Hematopoietic multipotent progenitor cell treated with erythropoietin and hydrocortisone succinate and interleukin-3 and kit ligand, for 4 days (in vitro differentiated cells): ENCODE measurements around the gene INIP.

Experiments
- DNase-seq: peaks from one replicate; pipeline ENCODE4 v3.0.0-alpha.2; 2015

INIP gene, protein sequence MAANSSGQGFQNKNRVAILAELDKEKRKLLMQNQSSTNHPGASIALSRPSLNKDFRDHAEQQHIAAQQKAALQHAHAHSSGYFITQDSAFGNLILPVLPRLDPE

DNA sequence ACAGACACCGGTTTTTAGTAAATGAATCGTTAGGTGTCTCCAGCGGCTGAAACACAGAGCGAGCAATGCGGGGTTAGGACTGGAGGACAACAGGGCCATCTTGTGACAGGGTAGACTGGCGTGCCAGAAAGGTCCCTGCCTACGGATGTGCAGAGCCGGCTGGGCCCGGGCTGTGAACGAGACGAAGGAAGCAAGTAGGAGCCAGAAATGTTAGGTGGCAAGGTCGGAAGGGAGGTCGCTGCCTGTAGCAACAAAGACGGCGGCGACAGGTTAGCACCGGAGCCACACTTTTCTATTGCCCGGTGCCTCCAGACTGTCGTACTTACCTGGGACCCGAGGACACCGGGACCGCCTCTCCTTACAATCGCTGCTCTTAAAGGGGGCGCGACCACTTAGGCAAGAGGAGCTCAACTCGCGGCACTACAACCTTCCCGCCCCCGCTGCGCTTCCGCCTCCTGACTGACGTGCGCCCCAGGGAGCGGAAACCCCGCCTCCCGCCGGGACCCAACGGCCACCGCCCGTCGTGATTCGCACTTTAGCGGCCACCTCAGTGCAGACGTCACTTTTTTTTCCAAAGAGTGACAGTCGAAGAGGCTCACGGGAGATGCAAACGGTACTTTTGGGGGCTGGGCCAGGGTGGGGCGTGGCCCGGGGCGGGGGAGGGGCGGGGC is at the start of gene INIP:
Gene INIP, minus strand, starts transcription at position 457 of the 671 bp plus-strand sequence. CDS start 1,632 bp downstream, outside the sequence.
- DNase-seq: peak; percentile 99

DNA sequence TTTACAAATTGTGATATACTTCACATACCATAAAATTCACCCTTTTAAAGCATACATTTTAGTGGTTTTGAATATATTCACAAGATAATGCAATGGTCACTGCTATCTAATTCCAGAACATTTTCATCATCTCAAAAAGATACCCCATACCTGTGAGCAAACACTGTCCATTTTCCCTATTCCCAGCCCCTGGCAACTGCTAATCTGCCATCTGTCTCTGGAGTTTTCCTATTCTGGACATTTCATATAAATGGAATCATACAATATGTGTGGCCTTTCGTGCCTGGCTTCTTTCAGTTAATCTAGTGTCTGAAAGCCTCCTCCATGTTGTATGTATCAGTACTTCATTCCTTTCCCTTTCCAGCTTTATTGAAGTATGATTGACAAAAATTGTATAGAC is 47.4 kb upstream of the INIP start:
- DNase-seq: no peak

DNA sequence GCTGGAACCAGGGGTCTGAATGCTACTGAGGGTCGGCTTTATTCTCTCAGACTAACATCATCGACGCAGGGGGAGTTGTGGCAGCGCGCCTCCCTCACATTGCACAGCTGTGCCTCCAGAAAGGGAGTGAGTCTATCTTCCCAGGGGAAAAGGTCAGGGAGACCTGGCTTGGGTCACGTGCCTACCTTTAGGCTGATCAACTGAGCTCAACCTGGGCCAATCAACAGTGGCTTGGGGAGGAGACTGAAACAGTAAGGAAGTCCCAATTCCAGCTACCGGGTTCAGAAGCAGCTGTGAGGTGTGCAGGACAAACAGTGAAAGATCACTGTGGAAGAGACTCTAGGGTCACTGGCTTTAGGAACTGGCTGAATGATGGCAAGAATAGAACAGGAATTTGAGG is 46.9 kb upstream of the INIP start:
- DNase-seq: no peak

DNA sequence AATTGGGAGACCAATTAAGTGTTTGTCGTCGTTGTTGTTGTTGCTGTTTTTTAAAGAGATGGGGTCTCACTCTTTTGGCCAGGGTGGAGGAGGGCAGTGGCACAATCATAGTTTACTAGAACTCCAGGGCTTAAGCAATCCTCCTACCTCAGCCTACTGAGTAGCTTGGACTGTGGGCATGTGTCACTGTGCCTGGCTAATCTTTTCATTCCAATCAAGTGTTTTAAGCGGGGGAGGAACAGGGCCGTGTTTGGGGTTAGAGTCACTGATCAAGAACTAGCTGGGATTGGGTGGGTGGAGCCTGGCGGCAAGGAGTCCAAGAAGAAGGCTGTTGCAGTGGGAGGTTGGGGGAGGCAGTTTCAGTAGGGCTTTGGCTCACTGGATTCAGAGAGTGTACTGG is 46.4 kb upstream of the INIP start:
- DNase-seq: peak; percentile 20

DNA sequence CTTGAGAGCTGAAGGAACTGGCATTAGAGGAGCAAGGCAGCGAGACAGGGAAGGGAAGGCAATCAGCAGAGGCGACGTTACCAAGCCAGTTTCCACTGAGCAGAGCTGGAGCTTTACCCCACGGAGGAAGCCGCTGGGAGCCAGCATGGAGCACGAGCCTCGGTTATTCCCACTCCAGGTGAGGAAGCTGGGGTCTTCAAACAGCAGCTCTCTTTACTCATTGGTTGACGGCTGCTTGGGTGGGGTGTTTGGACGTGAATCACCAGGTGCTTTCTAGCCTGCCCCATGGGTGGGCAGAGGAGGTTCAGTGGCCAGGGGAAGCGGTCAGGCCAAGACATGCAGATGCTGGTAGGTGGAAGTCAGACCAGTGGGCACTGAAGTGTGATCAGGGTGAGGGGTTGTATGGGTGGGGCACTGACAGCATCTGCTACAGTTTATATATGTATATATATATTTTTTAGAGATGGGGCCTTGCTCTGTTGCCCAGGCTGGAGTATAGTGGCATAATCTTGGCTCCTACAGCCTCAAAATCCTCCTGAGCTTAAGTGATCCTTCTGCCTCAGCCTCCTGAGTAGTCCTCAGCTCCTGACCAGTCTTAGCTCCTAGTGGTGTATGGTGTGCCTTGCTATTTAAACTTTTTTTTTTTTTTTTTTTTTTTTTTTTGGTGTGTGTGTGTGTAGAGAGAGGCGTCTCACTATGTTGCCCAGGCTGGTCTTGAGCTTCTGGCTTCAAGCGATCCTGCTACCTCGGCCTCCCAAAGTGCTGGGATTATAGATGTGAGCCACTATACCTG is 45.0 kb upstream of the INIP start:
- DNase-seq: no peak

DNA sequence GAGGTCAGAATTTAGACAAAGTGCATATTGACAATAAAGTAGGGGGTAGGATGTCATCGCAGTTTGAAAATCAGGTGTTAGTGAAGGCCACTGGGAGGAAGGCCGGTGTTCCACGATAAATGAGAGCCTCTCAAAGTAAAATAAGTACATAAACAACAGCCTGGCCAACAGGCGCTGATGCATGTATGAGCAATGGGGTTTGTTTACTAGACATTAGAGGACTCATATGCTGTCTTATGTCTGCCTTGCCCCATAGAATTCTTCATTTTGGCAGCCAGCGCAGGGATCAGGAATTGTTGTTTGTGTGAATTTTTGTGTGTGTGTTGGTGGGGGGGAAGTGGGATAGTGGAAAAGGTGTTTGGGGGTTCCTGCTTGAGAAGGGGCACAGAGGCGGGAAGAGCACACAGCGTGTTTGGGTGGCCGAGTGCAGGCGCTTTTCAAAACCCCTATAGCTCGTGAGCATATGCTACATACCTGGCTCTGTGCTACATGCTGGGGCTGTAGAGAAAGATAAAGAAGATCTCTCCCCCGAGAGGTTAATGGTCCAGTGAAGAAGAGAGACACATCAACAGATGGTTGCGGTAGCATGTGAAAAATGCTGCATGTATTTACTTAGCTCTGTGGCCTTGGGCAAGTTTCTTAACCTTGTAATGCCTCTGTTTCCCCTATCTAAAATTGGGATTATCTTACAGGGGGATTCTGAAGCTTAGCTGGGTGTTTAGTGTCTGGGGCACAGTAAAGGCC is 44.2 kb upstream of the INIP start:
- no peak for DNase-seq

DNA sequence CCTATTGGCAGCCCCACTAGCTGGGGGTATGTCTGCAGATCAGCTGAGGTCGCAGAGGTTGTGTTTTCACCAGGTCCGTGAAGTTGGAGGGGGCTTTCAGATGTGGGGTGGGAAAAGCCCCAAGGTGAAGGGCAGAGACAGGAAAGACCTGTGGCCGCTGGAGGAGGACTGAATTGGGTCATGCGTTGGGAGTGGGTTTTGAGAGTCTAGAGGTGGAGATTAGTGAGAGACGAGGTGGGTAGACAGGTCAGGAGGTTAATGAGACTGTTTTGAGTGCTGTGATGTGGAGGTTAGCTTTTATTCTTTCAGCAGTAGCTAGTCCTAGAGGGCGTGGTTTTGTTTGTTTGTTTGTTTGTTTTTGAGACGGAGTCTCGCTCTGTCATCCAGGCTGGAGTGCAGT is 42.9 kb upstream of the INIP start:
- no peak for DNase-seq

DNA sequence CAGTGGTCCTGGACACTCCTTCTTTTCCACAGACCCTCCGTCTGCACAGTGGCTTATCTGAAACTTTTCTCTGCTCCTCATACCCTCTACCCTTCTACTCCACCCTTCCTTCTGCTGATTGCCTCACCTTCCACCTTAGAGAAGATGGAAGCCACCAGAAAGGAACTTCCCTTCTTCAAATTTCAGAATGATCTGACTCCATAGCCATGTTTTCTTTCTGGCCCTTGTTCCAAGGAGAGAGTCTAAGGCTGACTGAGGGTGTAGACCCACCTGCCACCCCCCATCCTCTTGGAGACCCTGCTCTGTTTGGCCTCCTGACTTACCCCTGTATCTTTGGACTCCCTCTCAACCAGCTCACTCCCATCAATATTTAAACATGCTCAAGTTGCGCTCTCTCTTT is 40.0 kb upstream of the INIP start:
- no peak for DNase-seq

DNA sequence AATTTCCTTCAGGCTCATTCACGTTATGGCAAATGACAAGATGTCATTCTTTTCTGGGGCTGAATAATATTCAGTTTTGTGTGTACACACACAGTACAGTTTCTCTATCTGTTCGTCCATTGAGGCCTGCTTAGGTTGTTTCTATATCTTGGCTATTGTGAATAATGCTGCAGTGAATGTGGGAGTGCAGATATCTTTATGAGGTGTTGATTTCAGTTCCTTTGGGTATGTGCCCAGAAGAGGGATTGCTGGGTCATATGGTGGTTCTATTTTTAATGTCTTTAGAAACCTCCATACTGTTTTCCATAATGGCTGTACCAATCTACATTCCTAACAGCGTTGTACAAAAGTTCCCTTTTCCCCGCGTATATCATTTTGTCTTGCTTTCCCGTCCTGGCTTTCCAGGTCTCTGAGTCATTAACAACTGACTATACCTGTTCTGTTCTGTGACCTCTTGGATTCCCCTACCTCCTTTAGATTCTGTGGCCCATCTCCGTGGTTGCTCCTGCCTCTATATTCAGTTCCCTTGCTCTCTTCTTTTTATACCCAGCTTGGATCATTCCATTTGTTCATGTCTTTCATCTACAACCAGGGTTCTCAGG is 39.5 kb upstream of the INIP start:
- DNase-seq: no peak

DNA sequence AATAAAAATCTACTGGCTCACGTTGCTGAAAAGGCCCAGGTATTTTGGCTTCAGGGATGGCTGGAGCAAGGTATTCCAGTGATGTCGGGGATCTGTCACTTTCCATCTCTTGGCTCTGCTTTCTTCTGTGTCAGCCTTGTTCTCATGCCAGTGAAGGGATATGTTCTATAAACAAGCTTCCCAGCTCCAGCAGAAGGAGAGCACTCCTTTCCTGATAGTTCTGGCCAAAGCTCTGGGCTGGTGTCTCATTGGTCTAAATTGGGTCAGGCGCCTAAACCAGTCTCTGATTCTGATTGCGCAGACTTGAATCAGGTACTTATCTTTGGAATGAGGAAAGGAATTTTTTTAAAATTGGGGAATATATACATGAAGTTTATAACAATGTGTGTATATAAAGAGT is 37.8 kb upstream of the INIP start:
- no peak for DNase-seq

DNA sequence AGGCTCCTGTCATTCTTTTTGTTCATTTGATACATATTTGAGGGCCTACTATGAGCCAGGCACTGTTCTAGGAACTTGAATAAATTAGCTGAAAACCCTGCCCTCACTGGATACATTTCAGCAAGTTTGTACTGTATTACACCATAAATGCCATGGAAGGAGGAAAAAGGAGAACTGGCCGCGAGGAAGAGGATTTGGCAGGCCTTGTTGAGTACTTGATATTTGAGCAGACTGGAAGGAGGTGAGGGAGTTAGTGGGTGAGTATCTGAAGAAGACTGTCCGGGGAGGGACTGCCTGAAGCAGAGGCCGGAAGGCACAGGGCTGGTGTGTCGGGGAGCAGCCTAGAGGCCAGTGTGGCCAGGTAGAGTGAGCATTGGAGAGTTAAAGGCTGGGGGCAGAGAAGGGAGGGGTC is 37.1 kb upstream of the INIP start:
- peak; percentile 24 for DNase-seq

DNA sequence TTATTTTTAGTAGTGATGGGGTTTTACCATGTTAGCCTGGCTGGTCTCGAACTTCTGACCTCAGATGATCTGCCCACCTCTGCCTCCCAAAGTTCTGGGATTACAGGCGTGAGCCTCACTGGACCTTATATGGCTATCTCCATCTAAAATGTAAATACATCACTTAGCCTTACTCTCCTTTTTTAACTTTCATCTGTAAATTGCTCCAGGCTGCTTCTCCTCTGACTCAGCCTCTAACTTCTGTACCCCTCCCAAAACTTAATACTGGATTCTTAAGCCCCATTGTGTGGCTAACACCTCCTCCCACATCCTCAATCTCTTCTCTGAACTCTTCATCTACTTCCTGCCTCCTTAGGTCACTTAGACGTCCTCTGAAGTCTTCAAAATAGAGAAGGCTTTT is 36.7 kb upstream of the INIP start:
- DNase-seq: no peak

DNA sequence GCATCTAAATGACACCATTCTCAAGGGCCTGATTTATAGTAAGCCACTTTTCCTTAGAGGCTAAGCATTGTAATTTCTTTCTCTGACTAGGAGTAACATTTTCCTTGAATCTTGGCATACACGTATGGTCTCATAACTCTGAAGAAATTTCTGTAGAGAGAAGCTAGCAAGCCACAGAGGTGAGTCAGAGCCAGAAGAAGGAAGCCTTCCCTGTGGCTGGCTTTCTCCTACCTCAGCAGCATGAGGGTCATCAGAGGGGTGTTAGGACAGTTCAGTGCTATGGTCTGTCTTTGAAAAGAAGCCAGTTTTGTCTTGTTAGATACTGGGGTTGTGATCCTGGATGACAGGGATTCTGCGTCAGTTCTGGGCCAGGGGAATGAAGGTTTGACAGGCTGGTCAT is 35.8 kb upstream of the INIP start:
- no peak for DNase-seq

DNA sequence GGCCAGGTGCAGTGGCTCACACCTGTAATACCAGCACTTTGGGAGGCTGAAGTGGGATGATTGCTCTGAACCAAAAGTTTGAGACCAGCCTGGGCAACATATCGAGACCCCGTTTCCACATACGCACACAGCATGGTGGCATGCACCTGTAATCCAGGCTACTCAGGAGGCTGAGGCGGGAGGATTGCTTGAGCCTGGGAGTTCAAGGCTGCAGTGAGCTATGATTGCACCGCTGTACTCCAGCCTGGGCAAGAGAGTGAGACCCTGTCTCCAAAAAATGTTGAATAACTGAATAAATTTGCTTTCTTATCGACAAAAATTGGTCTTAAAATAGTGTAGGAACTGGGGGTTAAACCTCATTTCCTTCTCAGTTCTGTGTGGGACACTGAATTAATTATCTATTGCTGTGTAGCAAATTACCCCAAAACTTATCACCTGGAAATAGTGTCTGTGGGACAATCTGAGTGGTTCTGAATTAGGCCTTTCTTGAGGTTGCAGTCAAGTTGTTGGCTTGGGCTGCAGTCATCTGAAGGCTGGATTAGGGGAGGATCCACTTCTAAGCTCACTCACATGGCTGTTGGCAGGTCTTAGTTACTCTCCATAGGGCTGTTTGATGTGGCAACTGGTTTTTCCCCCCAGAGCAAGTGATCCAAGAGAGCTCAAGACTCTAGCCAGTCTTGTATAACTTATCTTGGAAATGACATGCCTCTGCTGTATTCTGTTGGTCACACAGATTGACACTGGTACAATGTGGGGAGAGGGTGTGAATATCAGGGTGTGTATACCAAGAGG is 34.6 kb upstream of the INIP start:
- DNase-seq: no peak

DNA sequence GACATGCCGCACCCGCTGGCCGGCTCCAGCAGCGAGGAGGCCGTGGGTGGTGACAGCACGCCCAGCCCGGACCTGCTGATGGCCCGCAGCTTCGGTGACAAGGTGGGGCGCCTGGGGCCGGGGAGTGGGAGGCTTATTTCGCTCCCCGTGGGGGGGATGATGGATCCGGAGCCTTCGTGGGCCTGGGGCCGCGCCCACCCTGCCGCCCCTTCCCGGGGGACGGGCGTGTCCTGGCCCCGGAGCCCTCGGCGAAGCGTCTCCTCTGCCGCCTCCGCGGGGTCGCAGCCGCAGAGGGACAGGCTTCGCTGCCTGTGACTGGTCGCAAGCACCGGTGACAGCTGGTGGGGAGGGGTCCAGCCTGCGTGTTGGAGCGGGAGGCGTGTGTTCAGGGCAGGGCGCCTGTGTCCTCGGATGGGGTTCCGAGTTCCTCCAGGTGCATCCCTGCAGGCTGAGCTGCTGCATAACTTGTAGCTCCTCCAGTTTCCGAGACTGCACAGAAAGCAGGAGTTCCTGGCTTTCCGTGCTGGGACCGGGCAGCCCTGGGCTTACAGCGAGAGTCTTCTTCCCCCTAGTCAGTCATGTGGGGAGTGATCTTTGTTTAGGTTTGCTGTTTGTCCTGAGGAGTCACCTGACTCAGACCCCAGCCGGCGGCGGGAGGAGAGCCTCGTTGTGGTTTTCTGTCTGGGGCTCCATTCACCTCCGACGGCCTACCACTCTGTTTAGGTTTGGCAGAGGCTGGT is 33.3 kb upstream of the INIP start:
- DNase-seq: peak; percentile 76

DNA sequence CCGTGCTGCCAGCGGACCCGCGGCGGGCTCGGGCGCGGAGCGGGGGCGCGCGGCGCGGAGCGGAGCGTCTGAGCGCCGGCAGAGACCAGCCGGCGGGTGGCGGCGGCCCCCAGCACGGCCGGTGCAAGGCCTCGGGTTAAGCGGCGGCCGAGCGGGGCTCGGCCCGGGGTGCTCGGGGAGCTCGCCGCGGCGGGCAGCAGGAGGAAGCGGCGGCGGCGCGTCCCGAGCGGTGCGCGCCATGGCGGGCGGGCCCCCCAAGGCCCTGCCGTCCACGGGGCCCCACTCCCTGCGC is 32.8 kb upstream of the INIP start:
- DNase-seq: no peak

DNA sequence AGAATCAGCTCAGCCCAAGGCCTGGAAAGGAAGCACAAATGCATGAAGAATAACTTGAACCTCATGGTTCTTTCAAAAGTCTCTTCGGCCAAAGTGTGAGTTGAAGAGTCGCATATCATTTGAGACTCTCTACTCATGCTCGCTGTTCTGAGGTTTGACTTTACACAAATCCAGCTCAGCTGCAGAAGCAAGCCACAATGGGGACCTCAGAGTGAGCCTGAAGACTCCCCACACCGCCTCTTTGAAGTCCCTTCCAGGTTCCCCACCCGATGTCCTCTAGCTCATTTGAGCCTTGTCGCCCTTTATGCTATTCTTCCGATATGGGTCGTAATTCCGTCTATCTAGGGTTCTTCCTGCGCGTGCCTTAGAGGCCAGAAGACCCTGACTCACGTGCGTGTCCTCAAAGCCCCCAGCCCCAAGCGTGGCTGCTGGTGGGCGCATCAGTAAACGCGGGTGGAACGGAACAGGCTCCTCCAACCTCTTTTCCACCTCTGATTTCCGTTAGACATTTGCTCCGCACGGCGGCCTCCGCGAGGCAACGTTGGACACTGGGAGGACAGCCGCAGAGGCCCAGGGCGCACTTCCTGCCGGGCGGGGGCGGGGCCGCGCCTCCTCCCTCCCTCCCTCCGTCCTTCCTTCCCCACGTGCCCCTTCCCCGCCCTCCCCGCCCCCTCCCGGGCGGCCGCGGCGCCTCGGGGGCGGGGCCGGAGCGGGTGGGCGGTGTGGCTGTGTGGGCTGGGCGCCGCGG is 32.3 kb upstream of the INIP start, which contains the start of gene SNX30:
Gene SNX30, plus strand, starts transcription at position 745 of the 748 bp plus-strand sequence. CDS start 242 bp downstream, outside the sequence.
- DNase-seq: peak; percentile 94

DNA sequence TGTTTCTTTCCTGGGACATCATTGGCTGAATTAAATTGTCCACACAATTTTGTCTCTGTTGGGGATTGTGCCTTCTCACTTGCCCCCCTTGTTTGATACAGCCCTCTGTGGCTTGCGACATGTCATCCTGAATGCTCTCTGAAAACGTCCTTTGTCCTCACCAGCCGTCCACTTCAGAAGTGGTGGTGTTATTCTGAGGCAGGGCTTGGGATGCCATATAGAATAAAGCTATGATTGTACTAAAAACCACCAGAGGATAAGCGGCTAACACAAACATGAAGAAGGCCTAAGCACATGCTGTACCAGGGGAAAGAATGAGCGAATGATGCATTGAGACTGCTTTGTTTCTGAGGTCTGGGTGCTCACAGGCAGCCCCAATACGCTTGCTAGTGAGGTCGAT is 29.2 kb upstream of the INIP start:
- DNase-seq: no peak

DNA sequence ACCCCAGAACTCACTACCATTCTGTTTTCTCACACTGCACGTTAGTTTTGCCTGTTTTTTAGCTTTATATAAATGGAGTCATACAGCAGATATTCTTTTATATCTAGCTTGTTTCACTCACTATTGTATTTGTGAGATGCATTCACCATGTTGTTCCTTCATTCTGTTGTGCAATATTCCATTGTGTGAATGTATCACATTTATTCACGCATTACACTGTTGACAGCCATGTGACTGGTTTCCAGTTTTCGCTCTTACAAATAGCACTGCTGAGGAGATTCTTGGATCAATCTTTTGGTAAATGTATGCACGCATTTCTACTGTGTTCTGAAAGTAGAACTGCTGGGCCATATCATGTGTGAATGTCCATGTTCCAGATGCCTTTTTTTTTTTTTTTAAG is 26.3 kb upstream of the INIP start:
- DNase-seq: no peak

DNA sequence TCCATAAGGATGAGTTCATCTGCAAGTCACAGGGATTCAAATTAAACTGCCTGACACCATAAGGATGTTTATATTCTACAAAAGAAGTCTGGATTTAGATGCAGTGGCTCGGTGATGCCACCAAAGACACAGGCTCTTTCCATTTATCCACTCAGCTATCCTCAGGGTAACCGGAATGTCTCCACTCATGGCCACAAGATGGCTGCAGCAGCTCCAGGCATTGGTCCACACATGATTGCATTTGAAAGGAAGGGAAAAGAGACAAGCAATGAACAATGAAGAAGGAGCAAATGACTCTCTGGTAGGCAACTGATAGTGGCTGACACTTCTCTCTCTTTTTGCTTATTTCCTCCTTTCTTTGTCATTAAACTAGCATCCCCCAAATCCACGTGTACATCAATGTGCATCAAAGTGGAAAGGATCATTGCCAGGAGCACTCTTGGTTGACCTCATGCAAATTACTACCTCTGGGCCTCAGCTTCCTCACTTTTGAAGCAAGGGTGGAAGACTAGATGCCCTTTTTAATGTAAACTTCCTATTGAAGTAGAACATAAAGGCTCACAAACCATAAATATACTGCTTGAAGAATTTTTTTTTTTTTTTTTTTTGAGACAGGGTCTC is 25.4 kb upstream of the INIP start:
- DNase-seq: no peak

DNA sequence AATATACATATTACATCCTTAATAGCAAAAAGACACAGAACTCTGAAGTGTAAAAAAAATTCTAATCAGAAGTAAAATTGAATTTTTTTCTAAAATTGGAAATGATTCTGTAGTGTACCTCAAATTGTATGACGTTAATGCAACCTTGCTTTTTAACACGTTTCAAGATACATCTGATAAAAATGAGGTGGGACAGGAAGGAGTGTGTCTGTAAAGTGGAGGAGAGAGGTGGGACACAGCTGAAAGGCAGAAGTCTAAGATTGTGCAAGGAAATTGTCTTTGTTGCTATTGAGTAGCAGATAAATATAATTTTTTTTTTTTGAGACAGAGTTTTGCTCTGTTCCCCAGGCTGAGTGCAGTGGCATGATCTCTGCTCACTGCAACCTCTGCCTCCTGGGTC is 17.0 kb upstream of the INIP start:
- no peak for DNase-seq
